Measurements from ENCODE around the gene CDK10.

CDK10 gene

DNA sequence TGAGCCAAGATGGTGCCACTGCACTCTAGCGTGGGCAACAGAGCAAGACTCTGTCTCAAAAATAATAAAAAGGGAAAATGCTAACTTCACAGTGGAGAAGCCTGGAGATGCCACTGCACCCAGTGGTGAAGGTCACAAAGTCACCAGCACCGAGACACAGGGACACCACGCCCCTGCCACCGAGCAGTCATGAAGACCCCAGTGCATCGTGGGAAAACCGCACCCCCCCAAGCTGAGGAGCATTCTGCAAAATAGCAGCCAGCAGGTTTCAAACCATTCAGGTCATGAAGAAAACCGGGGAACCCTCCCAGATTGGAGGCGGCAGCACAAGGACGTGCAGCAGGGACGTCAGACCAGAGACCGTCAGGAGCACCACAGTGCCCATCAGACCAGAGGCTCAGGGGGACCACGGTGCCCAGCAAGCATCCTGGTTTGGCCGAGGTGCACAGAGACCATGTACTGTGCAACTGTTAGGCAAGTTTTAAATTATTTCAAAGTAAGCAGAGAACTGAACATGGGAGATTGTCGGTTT is 42.7 kb upstream of the CDK10 start:
- no peak overlapping the region for H3K4me2 ChIP-seq (ENCODE audit: low read depth, low read length, poor library complexity, severe bottlenecking)
- H3K9ac ChIP-seq (ENCODE audit: low read depth, low read length, poor library complexity, severe bottlenecking) = no peak overlapping the region
- H3K27me3 ChIP-seq (ENCODE audit: insufficient read depth, low read length, poor library complexity, severe bottlenecking) = no peaks in the 10 kb centered on the region
- no peaks in the 10 kb centered on the region for H3K9me3 ChIP-seq (ENCODE audit: insufficient read depth, low read depth, low read length)
- H3K4me1 ChIP-seq (ENCODE audit: insufficient read depth, low read length, poor library complexity, severe bottlenecking) = no peaks in the 10 kb centered on the region
- no peaks in the 10 kb centered on the region for H3K79me2 ChIP-seq (ENCODE audit: insufficient read depth, low read length)
- TF ChIP-seq EZH2phosphoT487 (IDR thresholded peaks at IDR 0.05; ENCODE audit: borderline replicate concordance) (no peak), CTCF (conservative IDR thresholded peaks at IDR 0.05; ENCODE audit: low read length) (no peak)
- no peak overlapping the region for H3K4me3 ChIP-seq (ENCODE audit: low read length, poor library complexity, severe bottlenecking)
- H3K9me2 ChIP-seq (replicated peaks; ENCODE audit: low read depth, low read length) = no peaks in the 10 kb centered on the region
- H4K20me1 ChIP-seq (ENCODE audit: insufficient read depth, low read length, poor library complexity, severe bottlenecking) = no peaks in the 10 kb centered on the region
- H3F3A ChIP-seq (ENCODE audit: low read depth) = no peaks in the 10 kb centered on the region
- H2AFZ ChIP-seq (ENCODE audit: low read length) = no peak overlapping the region
- peaks cover 5% of the 10 kb centered on the region; the same call in 1 of the 2 replicates for H3K36me3 ChIP-seq (ENCODE audit: insufficient read depth, low read length)

DNA sequence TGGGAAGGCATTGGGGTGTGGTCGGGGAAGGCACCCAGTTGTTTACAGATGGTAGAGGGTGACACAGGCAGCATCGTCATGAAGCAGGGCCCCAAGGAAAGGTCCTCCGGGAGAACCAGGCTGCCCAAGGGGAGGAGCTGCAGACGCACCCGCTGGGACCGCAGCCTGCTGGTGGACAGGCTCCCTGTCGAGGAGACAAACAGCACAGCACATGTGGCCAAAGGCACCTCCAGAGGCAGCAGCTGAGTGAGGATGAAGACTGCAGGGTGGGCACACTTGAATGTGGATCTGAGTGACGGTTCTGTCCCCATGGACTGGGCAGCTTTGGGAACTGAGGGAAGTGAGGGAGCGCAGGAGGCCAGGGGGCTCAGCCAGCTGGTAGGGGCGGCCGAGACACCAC is 41.4 kb upstream of the CDK10 start:
- H3K9me2 ChIP-seq (replicated peaks; ENCODE audit: low read depth, low read length) = no peaks in the 10 kb centered on the region
- H3K4me2 ChIP-seq (ENCODE audit: low read depth, low read length, poor library complexity, severe bottlenecking) = no peak overlapping the region
- no peaks in the 10 kb centered on the region for H3F3A ChIP-seq (ENCODE audit: low read depth)
- no peak overlapping the region for H3K9ac ChIP-seq (ENCODE audit: low read depth, low read length, poor library complexity, severe bottlenecking)
- no peak for TF ChIP-seq EZH2phosphoT487 (IDR thresholded peaks at IDR 0.05; ENCODE audit: borderline replicate concordance)
- H3K4me1 ChIP-seq (ENCODE audit: insufficient read depth, low read length, poor library complexity, severe bottlenecking) = no peaks in the 10 kb centered on the region
- no peak overlapping the region for H2AFZ ChIP-seq (ENCODE audit: low read length)
- H4K20me1 ChIP-seq (ENCODE audit: insufficient read depth, low read length, poor library complexity, severe bottlenecking) = no peaks in the 10 kb centered on the region
- no peaks in the 10 kb centered on the region for H3K9me3 ChIP-seq (ENCODE audit: insufficient read depth, low read depth, low read length)
- H3K36me3 ChIP-seq (ENCODE audit: insufficient read depth, low read length) = peaks cover 5% of the 10 kb centered on the region; the same call in 1 of the 2 replicates
- H3K27me3 ChIP-seq (ENCODE audit: insufficient read depth, low read length, poor library complexity, severe bottlenecking) = no peaks in the 10 kb centered on the region
- no peaks in the 10 kb centered on the region for H3K79me2 ChIP-seq (ENCODE audit: insufficient read depth, low read length)
- no peak overlapping the region for H3K4me3 ChIP-seq (ENCODE audit: low read length, poor library complexity, severe bottlenecking)

GRCh38 chr16:89646270-89646669 is 40.2 kb upstream of the CDK10 start:
- Histone ChIP-seq H3K9me2 (replicated peaks; ENCODE audit: low read depth, low read length) (no peaks in the 10 kb centered on the region), H3K79me2 (ENCODE audit: insufficient read depth, low read length) (no peaks in the 10 kb centered on the region), H3K27me3 (ENCODE audit: insufficient read depth, low read length, poor library complexity, severe bottlenecking) (no peaks in the 10 kb centered on the region), H3K4me2 (ENCODE audit: low read depth, low read length, poor library complexity, severe bottlenecking) (no peak overlapping the region), H2AFZ (ENCODE audit: low read length) (no peak overlapping the region), H3F3A (ENCODE audit: low read depth) (no peaks in the 10 kb centered on the region), H3K4me3 (ENCODE audit: low read length, poor library complexity, severe bottlenecking) (no peak overlapping the region), H3K36me3 (ENCODE audit: insufficient read depth, low read length) (peaks cover 5% of the 10 kb centered on the region; the same call in 1 of the 2 replicates), H4K20me1 (ENCODE audit: insufficient read depth, low read length, poor library complexity, severe bottlenecking) (no peaks in the 10 kb centered on the region), H3K4me1 (ENCODE audit: insufficient read depth, low read length, poor library complexity, severe bottlenecking) (no peaks in the 10 kb centered on the region), H3K9ac (ENCODE audit: low read depth, low read length, poor library complexity, severe bottlenecking) (no peak overlapping the region), H3K9me3 (ENCODE audit: insufficient read depth, low read depth, low read length) (no peaks in the 10 kb centered on the region)
- no peak for TF ChIP-seq EZH2phosphoT487 (IDR thresholded peaks at IDR 0.05; ENCODE audit: borderline replicate concordance)
- TF ChIP-seq CTCF (conservative IDR thresholded peaks at IDR 0.05; ENCODE audit: low read length) = no peak

DNA sequence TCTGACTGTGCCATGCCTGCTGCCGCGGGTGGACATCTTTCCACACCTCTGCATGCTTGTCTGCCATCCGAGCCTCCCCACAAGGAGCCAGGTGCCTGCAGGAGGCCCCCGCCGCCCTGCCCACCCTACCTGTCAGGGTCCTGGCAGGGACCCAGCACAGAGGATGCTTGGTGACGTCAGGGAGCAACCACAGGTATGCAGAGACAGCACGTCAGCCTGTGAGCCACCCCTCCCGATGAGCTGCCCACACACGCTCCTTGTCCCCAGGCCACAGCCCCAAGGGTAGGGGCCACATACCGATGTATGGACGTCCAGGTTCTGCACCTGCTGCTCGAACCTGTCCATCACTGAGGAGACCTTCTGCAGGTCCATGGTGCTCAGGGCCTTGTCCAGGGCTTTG is 39.6 kb upstream of the CDK10 start:
- Histone ChIP-seq H3K79me2 (ENCODE audit: insufficient read depth, low read length) (no peaks in the 10 kb centered on the region), H4K20me1 (ENCODE audit: insufficient read depth, low read length, poor library complexity, severe bottlenecking) (no peaks in the 10 kb centered on the region), H3K36me3 (ENCODE audit: insufficient read depth, low read length) (peaks cover 5% of the 10 kb centered on the region; the same call in 1 of the 2 replicates), H3K4me2 (ENCODE audit: low read depth, low read length, poor library complexity, severe bottlenecking) (no peak overlapping the region), H3K9me2 (replicated peaks; ENCODE audit: low read depth, low read length) (no peaks in the 10 kb centered on the region), H3F3A (ENCODE audit: low read depth) (no peaks in the 10 kb centered on the region), H3K4me3 (ENCODE audit: low read length, poor library complexity, severe bottlenecking) (no peak overlapping the region), H3K4me1 (ENCODE audit: insufficient read depth, low read length, poor library complexity, severe bottlenecking) (no peaks in the 10 kb centered on the region), H3K9me3 (ENCODE audit: insufficient read depth, low read depth, low read length) (no peaks in the 10 kb centered on the region), H2AFZ (ENCODE audit: low read length) (no peak overlapping the region), H3K9ac (ENCODE audit: low read depth, low read length, poor library complexity, severe bottlenecking) (no peak overlapping the region), H3K27me3 (ENCODE audit: insufficient read depth, low read length, poor library complexity, severe bottlenecking) (no peaks in the 10 kb centered on the region)
- TF ChIP-seq CTCF (conservative IDR thresholded peaks at IDR 0.05; ENCODE audit: low read length) (no peak), EZH2phosphoT487 (IDR thresholded peaks at IDR 0.05; ENCODE audit: borderline replicate concordance) (no peak)
